T-helper 9 cell (primary cell): ENCODE data around the gene NENF.

Experiments used
- DNase-seq: peaks from one replicate; pipeline ENCODE4 v3.0.0-alpha.2; 2020

Gene NENF

GRCh38 chr1:212482637-212483441 is 50.1 kb downstream of the NENF start:
- DNase-seq = no peak

GRCh38 chr1:212484701-212485570 is 52.2 kb downstream of the NENF start:
- no peak for DNase-seq

GRCh38 chr1:212485571-212485912 is 52.8 kb downstream of the NENF start:
- DNase-seq = no peak

DNA sequence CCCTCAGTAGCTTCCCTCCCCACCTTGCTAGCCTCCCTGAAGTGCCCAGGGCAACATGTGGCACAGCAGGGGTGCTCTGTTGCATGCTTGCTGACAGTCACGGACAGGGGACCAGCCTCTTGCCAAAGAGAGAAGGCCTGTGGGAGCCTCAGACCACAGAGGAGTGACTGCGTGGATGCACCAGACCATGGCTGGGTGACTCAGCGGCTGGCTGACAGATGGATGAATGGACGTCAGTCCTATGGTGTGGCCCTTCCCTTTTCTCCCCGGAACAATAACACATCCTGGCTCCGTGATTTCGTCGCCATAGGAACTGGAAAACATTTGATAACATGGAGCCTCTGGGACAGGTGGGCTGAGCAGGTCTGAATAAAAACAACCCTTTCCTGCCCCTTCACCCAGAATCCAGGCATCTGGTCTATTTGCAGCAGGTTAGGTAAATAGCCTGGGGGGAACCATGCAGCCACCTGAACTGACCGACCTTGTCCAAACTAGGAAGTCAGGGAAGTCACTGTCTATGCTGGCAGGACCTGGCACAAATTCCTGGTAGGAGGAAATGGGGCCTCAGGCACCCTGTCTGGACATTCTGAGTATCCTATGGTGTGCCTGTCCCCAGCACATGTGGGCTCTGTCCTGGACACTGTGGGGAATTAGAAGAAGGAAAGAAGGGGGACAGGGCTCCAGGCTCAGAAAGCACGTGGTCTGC is 53.3 kb downstream of the NENF start:
- no peak for DNase-seq

DNA sequence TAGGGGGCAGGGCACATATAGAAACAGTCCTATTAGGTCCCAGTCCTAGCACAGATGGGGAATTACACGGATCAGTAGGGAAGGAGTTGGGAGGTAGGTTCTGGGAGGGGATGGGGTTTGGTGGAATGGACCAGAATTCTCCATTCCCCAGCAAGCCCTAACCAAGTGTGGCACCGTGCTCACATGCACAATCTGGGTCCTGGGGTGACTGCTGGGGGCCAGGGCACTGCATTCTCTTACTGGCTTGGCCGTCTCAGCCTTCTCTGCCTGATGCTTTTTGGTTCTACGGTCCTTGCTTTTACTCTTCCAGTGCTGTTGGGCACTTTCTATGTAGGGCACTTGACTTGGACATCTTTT is 53.9 kb downstream of the NENF start:
- DNase-seq = no peak

GRCh38 chr1:212487286-212487685 is 54.6 kb downstream of the NENF start:
- DNase-seq = no peak

GRCh38 chr1:212487774-212488435 is 55.2 kb downstream of the NENF start:
- no peak for DNase-seq

GRCh38 chr1:212488436-212489283 is 55.9 kb downstream of the NENF start:
- no peak for DNase-seq

DNA sequence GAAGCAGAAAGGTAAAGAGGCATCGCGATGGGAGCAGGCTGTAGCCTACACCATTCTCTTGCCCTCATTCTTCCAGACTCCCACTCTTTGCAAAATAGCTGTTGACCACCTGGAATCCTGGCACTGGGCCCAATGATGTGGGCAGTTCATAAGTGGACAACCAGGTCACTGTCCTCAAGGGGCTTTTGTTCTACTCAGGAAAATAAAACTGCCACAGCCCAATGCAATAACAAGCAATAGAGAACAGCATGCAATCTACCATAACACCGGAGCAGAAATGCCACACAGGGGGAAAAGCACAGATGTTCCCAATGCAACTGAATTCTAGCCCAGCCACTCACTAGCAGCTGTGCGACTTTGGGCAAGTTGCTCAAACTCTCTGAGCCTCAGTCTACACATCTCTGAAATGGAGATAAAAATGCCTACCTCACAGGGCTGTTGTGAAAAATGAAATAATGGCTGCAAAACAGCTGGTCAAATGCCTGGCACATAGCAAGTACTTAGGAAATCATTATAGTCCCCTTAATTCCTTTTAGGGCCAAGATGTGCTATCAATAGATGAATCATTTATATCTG is 56.7 kb downstream of the NENF start:
- DNase-seq = no peak

DNA sequence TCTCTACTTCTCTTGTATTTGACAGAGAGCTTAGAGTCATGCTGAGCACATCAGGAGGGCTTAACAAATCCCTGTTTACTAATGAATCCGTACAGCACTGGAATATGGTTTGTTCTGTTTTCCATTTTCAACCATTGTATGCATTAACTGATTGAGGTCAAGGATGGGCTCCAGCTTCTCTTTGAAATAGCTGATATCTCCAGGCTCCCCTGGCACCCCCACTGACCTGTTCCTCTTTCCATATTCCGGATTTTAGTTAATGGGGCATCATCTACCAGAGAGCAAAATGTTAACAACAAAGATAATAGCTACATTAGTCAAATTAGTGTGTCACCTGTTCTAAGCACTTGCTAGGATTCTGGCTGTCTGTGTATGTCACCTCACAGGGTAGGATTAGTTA is 57.6 kb downstream of the NENF start:
- DNase-seq = no peak

- DNase-seq = no peak
Measured at GRCh38 chr1:212491454-212491853, 58.7 kb downstream of the NENF start.
